ENCODE results near the gene ESYT3.

ESYT3 gene

DNA sequence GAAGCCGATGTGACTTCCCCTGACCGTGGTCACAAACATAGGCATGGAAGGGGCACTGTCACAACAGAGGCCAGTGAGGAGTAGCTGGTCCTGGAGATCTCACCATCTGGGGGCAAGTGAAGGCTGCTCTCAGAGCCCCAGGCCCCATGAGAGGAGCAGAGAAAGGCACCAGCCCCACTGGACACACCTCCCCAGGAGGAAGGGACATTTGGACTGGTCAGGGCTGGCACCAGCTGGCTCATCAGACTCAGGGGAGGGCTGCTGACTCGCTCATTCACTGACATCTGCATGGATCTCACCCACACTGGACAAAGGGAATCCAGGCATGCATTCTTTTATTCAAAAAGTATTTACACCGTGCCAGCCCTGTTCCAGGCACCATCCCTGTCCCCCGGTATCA lies 26.8 kb downstream of the ESYT3 start:
- Histone ChIP-seq H3K4me3 (ENCODE audit: low read depth, low read length) (no peak overlapping the region), H3K4me1 (ENCODE audit: control insufficient read depth, insufficient read depth, low read length) (peaks cover 18% of the 10 kb centered on the region; the same call in 1 of the 2 replicates), H3K36me3 (ENCODE audit: control insufficient read depth, insufficient read depth, low read length) (peaks cover 23% of the 10 kb centered on the region), H3K9ac (ENCODE audit: low read length) (no peak overlapping the region), H3K27ac (ENCODE audit: low read depth, low read length) (no peak overlapping the region), H3K9me3 (ENCODE audit: control insufficient read depth, insufficient read depth, low read depth, low read length) (0 out of 2 replicates have a peak, but pooled peaks cover 2% of the 10 kb centered on the region), H3K27me3 (ENCODE audit: control insufficient read depth, insufficient read depth, low read length) (no peaks in the 10 kb centered on the region)

DNA sequence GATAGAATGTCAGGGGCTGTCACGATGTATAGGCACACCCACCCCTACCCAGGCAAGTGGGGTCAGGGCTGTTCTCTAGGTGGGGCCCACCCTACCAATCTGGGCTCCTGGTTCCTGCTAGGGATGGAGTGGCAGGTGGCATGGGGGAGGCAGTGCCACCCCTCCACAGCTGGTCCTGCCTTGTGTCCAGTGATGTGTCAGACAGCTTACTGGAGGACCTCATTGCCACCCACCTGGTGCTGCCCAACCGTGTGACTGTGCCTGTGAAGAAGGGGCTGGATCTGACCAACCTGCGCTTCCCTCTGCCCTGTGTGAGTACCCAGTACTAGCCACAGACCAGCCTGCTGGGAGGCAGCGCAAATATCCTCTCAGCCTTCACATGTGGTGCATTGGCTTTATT lies 27.5 kb downstream of the ESYT3 start:
- Histone ChIP-seq H3K36me3 (ENCODE audit: control insufficient read depth, insufficient read depth, low read length) (peaks cover 17% of the 10 kb centered on the region), H3K9ac (ENCODE audit: low read length) (no peak overlapping the region), H3K4me1 (ENCODE audit: control insufficient read depth, insufficient read depth, low read length) (peaks cover 18% of the 10 kb centered on the region; the same call in 1 of the 2 replicates)

GRCh38 chr3:138463724-138464490 lies 29.5 kb downstream of the ESYT3 start:
- Histone ChIP-seq H3K27me3 (ENCODE audit: control insufficient read depth, insufficient read depth, low read length) (no peaks in the 10 kb centered on the region), H3K9ac (ENCODE audit: low read length) (no peak overlapping the region), H3K4me1 (ENCODE audit: control insufficient read depth, insufficient read depth, low read length) (peaks cover 3% of the 10 kb centered on the region; the same call in 1 of the 2 replicates), H3K4me3 (ENCODE audit: low read depth, low read length) (no peak overlapping the region), H3K36me3 (ENCODE audit: control insufficient read depth, insufficient read depth, low read length) (peaks cover 21% of the 10 kb centered on the region; the same call in 1 of the 2 replicates), H3K27ac (ENCODE audit: low read depth, low read length) (no peak overlapping the region), H3K9me3 (ENCODE audit: control insufficient read depth, insufficient read depth, low read depth, low read length) (no peaks in the 10 kb centered on the region)

More for the DNA sequence above, 27.5 kb downstream of the ESYT3 start:
- no peak overlapping the region for H3K4me3 ChIP-seq (ENCODE audit: low read depth, low read length)
- H3K9me3 ChIP-seq (ENCODE audit: control insufficient read depth, insufficient read depth, low read depth, low read length), result no peaks in the 10 kb centered on the region
- H3K27ac ChIP-seq (ENCODE audit: low read depth, low read length), result no peak overlapping the region
- no peaks in the 10 kb centered on the region for H3K27me3 ChIP-seq (ENCODE audit: control insufficient read depth, insufficient read depth, low read length)

GRCh38 chr3:138464491-138464860 lies 30.1 kb downstream of the ESYT3 start:
- H3K4me3 ChIP-seq (ENCODE audit: low read depth, low read length), result no peak overlapping the region
- H3K27ac ChIP-seq (ENCODE audit: low read depth, low read length), result no peak overlapping the region
- no peak overlapping the region for H3K9ac ChIP-seq (ENCODE audit: low read length)
- no peaks in the 10 kb centered on the region for H3K9me3 ChIP-seq (ENCODE audit: control insufficient read depth, insufficient read depth, low read depth, low read length)
- no peaks in the 10 kb centered on the region for H3K4me1 ChIP-seq (ENCODE audit: control insufficient read depth, insufficient read depth, low read length)
- no peaks in the 10 kb centered on the region for H3K27me3 ChIP-seq (ENCODE audit: control insufficient read depth, insufficient read depth, low read length)
- peaks cover 24% of the 10 kb centered on the region; the same call in 1 of the 2 replicates for H3K36me3 ChIP-seq (ENCODE audit: control insufficient read depth, insufficient read depth, low read length)

DNA sequence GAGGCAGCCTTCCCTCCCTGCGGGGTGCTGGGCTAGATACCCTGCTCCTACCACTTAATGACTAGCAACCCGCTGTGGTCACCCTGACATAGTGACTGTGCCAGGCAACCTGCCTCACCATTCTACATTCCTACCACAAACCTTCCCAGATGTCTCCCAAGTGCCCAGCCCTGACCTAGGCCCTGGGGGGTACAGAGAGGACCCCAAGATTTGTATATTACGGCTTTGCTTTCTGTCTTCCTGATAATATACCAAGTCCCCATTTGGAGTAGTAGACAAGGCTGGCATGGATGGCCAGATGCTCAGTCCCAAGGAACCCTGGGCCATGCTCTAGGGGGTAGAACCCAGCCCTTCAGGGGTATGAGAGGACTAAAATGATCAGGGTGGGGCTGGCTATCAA lies 31.0 kb downstream of the ESYT3 start:
- no peaks in the 10 kb centered on the region for H3K9me3 ChIP-seq (ENCODE audit: control insufficient read depth, insufficient read depth, low read depth, low read length)
- H3K4me1 ChIP-seq (ENCODE audit: control insufficient read depth, insufficient read depth, low read length), result no peaks in the 10 kb centered on the region
- H3K27ac ChIP-seq (ENCODE audit: low read depth, low read length), result no peak overlapping the region
- H3K36me3 ChIP-seq (ENCODE audit: control insufficient read depth, insufficient read depth, low read length), result peaks cover 32% of the 10 kb centered on the region
- no peaks in the 10 kb centered on the region for H3K27me3 ChIP-seq (ENCODE audit: control insufficient read depth, insufficient read depth, low read length)
- H3K4me3 ChIP-seq (ENCODE audit: low read depth, low read length), result no peak overlapping the region
- no peak overlapping the region for H3K9ac ChIP-seq (ENCODE audit: low read length)

- Histone ChIP-seq H3K36me3 (ENCODE audit: control insufficient read depth, insufficient read depth, low read length) (peaks cover 32% of the 10 kb centered on the region), H3K4me3 (ENCODE audit: low read depth, low read length) (no peak overlapping the region), H3K9me3 (ENCODE audit: control insufficient read depth, insufficient read depth, low read depth, low read length) (no peaks in the 10 kb centered on the region), H3K27ac (ENCODE audit: low read depth, low read length) (no peak overlapping the region), H3K4me1 (ENCODE audit: control insufficient read depth, insufficient read depth, low read length) (no peaks in the 10 kb centered on the region), H3K27me3 (ENCODE audit: control insufficient read depth, insufficient read depth, low read length) (no peaks in the 10 kb centered on the region), H3K9ac (ENCODE audit: low read length) (no peak overlapping the region)
Measured at GRCh38 chr3:138465925-138466324, 31.5 kb downstream of the ESYT3 start.

GRCh38 chr3:138467931-138468330 lies 33.5 kb downstream of the ESYT3 start:
- H3K9ac ChIP-seq (ENCODE audit: low read length), result no peak overlapping the region
- peaks cover 38% of the 10 kb centered on the region for H3K36me3 ChIP-seq (ENCODE audit: control insufficient read depth, insufficient read depth, low read length)
- H3K27ac ChIP-seq (ENCODE audit: low read depth, low read length), result no peak overlapping the region
- no peaks in the 10 kb centered on the region for H3K4me1 ChIP-seq (ENCODE audit: control insufficient read depth, insufficient read depth, low read length)
- no peaks in the 10 kb centered on the region for H3K9me3 ChIP-seq (ENCODE audit: control insufficient read depth, insufficient read depth, low read depth, low read length)
- H3K27me3 ChIP-seq (ENCODE audit: control insufficient read depth, insufficient read depth, low read length), result no peaks in the 10 kb centered on the region
- no peak overlapping the region for H3K4me3 ChIP-seq (ENCODE audit: low read depth, low read length)

- peaks cover 39% of the 10 kb centered on the region for H3K36me3 ChIP-seq (ENCODE audit: control insufficient read depth, insufficient read depth, low read length)
- no peaks in the 10 kb centered on the region for H3K27me3 ChIP-seq (ENCODE audit: control insufficient read depth, insufficient read depth, low read length)
- no peak overlapping the region for H3K4me3 ChIP-seq (ENCODE audit: low read depth, low read length)
- H3K27ac ChIP-seq (ENCODE audit: low read depth, low read length), result no peak overlapping the region
- H3K9me3 ChIP-seq (ENCODE audit: control insufficient read depth, insufficient read depth, low read depth, low read length), result no peaks in the 10 kb centered on the region
- H3K4me1 ChIP-seq (ENCODE audit: control insufficient read depth, insufficient read depth, low read length), result no peaks in the 10 kb centered on the region
- H3K9ac ChIP-seq (ENCODE audit: low read length), result no peak overlapping the region
Measured at GRCh38 chr3:138468451-138468850, 34.0 kb downstream of the ESYT3 start.

- Histone ChIP-seq H3K4me3 (ENCODE audit: low read depth, low read length) (no peak overlapping the region), H3K27me3 (ENCODE audit: control insufficient read depth, insufficient read depth, low read length) (no peaks in the 10 kb centered on the region), H3K9me3 (ENCODE audit: control insufficient read depth, insufficient read depth, low read depth, low read length) (no peaks in the 10 kb centered on the region), H3K27ac (ENCODE audit: low read depth, low read length) (no peak overlapping the region), H3K9ac (ENCODE audit: low read length) (no peak overlapping the region), H3K36me3 (ENCODE audit: control insufficient read depth, insufficient read depth, low read length) (peaks cover 39% of the 10 kb centered on the region), H3K4me1 (ENCODE audit: control insufficient read depth, insufficient read depth, low read length) (no peaks in the 10 kb centered on the region)
Measured at GRCh38 chr3:138468886-138469285, 34.5 kb downstream of the ESYT3 start.

DNA sequence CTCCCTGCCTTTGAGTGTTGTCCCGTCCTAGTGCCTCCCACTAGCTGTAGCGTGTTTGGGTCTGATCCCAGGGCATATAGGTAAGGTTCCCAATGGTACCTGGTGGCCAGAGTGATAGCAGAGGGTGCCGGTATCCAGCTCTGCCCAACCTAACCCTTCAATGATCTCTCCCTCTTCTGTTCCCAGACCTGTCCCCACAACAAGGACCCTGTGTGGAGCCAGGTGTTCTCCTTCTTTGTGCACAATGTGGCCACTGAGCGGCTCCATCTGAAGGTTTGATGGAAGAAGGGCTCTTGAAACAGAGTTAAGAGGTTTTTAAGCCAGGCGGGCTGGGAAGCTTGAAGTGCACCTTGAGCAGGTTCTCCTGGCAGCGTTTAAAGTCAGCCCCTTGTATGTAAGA lies 35.5 kb downstream of the ESYT3 start:
- no peak overlapping the region for H3K4me3 ChIP-seq (ENCODE audit: low read depth, low read length)
- H3K27ac ChIP-seq (ENCODE audit: low read depth, low read length), result no peak overlapping the region
- peaks cover 31% of the 10 kb centered on the region for H3K36me3 ChIP-seq (ENCODE audit: control insufficient read depth, insufficient read depth, low read length)
- no peaks in the 10 kb centered on the region for H3K4me1 ChIP-seq (ENCODE audit: control insufficient read depth, insufficient read depth, low read length)
- no peaks in the 10 kb centered on the region for H3K9me3 ChIP-seq (ENCODE audit: control insufficient read depth, insufficient read depth, low read depth, low read length)
- no peaks in the 10 kb centered on the region for H3K27me3 ChIP-seq (ENCODE audit: control insufficient read depth, insufficient read depth, low read length)
- H3K9ac ChIP-seq (ENCODE audit: low read length), result no peak overlapping the region

GRCh38 chr3:138470687-138471086 lies 36.3 kb downstream of the ESYT3 start:
- no peak overlapping the region for H3K4me3 ChIP-seq (ENCODE audit: low read depth, low read length)
- no peaks in the 10 kb centered on the region for H3K4me1 ChIP-seq (ENCODE audit: control insufficient read depth, insufficient read depth, low read length)
- H3K27me3 ChIP-seq (ENCODE audit: control insufficient read depth, insufficient read depth, low read length), result no peaks in the 10 kb centered on the region
- peaks cover 29% of the 10 kb centered on the region for H3K36me3 ChIP-seq (ENCODE audit: control insufficient read depth, insufficient read depth, low read length)
- no peak overlapping the region for H3K9ac ChIP-seq (ENCODE audit: low read length)
- no peak overlapping the region for H3K27ac ChIP-seq (ENCODE audit: low read depth, low read length)
- H3K9me3 ChIP-seq (ENCODE audit: control insufficient read depth, insufficient read depth, low read depth, low read length), result no peaks in the 10 kb centered on the region
